GM18858 (cell line): ENCODE measurements around the gene TREH.

ENCODE experiments used
- ATAC-seq: cut with Tn5 transposase; IDR thresholded peaks from one replicate; pipeline ENCODE4 v1.9.1; 2021; ENCODE audit not compliant: unreplicated experiment

Gene TREH

GRCh38 chr11:118648291-118648690 lies 31.2 kb downstream of the TREH start:
- no peak for ATAC-seq

DNA sequence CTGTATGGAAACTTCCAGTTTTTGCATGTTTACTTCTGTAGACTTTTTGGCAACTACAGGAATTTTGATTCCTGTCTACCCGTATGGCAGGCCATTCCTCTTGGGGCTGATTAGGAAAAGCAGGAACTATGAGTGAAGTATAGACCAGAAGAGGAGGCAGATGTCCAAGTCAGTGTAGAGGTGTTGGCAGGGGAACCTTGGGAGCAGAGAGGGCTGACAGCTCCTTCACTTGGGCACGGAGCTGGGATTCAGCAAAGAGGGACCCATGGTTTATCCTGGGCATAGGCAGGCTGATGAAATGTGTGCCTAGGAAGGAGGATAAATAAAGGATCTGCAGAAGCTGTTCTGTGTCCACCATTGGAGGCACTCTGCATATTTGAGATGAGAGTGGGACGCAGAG lies 33.1 kb downstream of the TREH start:
- no peak for ATAC-seq

- no peak for ATAC-seq
These were observed 34.3 kb downstream of the TREH start for GRCh38 chr11:118645066-118645715.

DNA sequence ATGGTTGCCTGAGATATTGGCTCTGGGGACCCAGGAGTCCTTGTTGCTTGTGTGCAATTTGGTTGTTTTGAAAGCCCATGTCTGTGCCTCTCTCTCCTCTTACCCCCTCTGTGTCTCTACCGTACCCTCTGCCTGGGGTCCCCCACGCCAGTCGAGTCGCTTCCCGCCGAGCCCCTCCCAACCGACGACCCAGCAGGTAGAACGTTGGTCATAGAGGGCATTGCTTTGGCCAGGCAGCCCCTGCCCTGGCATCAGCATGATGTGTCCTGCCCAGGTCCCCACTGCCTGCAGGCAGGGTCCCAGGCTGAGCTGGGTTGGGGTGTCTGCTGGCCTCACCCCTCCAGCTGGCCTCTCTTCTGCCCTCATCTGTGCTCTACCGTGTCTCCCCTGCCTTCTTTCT lies 35.0 kb downstream of the TREH start:
- no peak for ATAC-seq

DNA sequence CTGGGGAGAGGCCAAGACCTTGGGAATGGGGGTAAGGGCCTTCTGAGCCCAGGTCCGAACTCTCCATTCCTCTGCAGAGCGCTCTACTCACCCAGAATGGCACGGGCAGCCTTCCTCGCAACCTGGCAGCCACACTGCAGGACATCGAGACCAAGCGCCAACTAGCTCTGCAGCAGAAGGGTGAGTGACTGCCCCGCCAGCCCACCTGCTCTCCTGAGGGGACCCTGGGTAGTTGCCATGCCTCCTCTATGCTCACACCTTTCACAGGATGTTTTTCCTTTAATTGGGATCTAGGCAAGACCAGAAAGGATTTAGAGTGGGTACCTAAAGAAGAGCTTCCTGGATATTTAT lies 35.5 kb downstream of the TREH start:
- ATAC-seq, result no peak

- ATAC-seq, result no peak
These were observed 36.1 kb downstream of the TREH start for GRCh38 chr11:118643142-118643994.

DNA sequence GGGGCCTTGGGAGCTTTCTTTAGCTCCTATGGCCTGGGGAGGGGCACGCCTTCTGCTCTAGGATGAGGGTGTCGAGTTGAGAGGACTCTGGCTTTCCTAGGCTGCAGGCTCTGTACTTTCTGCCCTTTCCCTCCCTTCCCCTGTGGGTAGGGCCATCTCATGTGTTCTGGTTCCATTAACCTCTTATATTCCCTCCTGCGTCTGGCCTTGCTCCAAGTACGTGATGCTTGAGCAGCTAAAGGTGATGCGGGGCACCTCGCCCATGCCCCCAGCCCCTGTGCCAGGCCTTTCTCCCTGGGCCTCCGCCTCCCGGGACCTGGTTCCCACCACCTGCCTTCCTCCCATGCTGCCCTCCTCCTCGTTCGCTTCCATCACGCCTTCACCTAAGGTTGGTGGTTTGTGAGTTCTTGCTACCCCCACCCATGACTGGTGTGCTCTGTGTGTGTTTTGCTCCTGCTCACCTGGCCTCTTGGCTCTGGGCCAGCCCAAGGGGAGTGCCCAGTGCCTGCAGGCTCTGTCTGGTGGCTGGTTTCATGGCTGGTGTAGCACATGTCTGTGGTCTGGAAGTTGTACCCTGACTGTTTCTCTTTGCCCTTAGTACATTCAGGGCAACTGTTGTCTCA lies 37.9 kb downstream of the TREH start:
- ATAC-seq, result no peak

GRCh38 chr11:118640332-118641154 lies 38.9 kb downstream of the TREH start:
- ATAC-seq, result no peak

- no peak for ATAC-seq
These were observed 39.6 kb downstream of the TREH start for GRCh38 chr11:118639899-118640298.

DNA sequence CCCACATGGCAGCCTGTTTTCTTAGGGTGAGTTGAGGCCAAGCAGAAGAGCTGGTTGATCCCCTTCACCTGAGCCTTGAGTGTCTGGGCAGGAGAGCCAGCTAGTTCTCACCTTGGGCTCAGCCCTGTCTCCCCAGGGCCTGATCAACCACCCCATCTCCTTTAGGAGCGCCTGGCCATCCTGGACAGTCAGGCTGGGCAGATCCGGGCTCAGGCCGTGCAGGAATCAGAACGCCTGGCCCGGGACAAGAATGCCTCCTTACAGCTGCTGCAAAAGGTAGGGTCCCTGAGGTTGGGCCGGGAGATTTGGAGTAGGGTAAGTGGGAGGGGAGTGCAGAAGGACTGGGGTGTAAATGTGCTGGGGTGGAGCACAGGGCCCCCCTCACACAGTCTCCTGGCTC lies 40.7 kb downstream of the TREH start:
- no peak for ATAC-seq

DNA sequence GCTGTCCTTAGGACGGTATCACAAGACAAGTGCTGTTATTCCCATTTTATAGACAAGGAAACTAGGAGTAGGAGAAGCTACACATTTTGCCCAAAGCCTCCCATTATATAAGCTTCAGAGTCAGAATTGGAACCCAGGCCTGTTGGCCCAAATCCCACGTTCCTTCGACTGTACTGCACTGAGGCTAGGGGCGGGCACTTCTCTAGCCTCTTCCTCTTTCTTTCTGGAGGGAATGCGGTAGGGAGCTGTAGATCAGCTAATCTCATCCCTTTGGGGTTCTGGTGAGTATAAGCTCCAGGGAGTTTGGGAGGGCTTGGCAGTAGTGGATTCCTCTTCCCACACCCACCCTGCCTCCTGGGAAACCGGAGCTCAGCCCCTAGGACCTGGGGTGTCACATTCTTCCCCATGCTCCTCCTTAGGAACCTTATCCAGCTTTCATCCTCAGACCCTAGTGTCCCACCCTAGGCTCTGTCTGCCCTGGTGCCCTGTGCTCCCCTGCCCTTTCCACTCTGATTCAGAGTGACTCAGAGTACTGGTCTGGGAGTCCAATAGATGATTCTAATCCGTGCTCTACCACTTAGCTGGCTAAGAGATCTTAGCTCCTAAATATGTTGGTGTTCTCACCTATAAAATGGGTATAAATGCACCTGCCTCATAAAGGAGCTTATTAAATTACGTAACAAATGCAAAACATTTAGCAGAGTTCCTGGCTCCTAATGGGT lies 42.7 kb downstream of the TREH start:
- no peak for ATAC-seq

DNA sequence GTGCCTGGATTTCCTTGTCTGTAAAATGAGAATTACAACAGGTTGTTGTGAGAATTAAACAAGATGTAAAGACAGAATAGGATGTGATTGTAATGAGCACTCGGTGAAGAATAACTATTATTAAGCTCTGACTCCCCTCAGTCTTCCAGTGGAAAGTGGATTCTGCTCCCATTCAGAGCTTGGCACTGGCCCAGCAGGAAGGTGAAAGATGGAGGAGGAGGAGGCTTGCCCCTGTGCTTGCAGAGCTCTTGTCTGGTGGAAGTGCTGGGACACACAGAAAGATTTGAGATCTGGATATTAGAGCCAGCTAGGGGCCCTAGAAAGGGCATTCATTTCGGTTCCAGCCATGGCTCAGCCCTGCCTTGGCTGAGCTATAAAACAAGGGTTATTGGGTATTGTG lies 43.8 kb downstream of the TREH start:
- ATAC-seq, result no peak

- ATAC-seq, result no peak
These were observed 44.2 kb downstream of the TREH start for GRCh38 chr11:118635237-118635591.

DNA sequence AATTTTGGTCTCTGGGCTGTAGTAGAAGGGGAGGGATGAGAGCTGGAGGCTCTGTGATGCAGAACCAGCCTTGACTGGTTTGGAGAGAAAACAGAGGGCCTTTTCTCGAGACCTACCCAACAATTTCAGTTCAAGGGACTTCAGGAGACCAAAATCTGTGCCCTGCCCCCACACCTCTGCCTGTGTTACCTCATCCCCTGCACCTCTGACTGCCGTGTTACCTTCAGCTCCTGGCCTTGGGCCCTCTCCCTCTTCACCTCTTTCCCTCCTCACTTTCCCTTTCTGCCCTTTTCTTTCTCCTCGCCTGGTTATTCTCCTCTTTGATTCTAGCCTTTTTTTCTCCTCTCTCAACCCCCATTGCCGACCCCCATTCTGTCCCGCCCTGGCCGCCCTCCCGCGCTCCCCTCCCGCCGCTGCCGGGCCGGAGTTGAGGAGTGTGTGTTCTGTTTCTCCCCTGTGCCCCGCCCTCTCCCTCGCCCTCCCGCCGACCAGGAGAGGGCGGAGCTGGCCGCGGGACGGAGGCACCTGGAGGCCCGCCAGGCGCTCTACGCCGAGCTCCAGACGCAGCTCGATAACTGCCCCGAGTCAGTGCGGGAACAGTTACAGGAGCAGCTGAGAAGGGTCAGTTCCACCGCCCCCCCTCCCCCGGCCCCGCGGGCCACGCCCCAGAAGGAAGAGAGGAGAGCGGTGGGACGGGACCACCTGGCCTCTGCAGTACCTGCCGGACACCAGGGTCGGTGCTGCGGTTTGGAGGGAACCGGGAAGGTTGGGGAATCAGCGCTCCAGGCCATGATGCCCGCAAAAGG lies 44.8 kb downstream of the TREH start:
- no peak for ATAC-seq

GRCh38 chr11:118633979-118634378 lies 45.5 kb downstream of the TREH start:
- no peak for ATAC-seq

- ATAC-seq, result no peak
These were observed 46.1 kb downstream of the TREH start for GRCh38 chr11:118633319-118633690.

DNA sequence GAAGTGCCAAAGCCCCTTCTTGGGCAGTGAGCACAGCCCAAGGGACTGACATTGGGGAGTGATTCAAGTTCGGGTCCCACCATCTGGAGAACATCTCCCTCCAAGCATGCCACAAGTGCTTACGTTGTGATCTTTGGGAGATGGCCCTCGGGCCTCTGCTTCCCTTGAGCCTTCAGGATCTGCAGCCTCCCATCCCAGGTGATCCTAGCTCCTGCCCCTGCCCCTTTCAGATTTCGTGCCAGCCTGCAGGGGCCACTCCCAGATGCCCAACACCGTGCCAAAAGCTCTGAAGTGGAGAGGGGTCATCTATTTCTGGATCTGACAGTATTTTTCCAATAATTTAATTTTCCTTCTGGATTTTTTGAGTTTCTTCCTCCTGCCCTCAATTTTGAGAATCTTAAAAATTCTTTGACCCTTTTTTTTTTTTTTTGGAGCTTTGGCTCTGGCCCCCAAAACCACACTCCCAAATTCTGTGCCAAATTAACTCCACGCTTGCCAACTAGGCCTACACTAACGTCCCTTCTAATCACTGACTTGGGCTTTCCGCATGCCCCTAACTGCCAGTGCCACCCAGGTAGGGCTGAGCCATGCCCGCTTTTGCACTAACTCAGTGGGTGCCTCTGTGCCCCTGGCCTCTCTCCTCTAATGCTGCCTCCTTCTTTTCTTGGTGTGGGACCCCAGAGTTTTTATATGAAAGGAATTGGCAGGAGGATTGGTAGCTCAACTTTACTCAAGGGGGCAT lies 46.7 kb downstream of the TREH start:
- ATAC-seq, result no peak

DNA sequence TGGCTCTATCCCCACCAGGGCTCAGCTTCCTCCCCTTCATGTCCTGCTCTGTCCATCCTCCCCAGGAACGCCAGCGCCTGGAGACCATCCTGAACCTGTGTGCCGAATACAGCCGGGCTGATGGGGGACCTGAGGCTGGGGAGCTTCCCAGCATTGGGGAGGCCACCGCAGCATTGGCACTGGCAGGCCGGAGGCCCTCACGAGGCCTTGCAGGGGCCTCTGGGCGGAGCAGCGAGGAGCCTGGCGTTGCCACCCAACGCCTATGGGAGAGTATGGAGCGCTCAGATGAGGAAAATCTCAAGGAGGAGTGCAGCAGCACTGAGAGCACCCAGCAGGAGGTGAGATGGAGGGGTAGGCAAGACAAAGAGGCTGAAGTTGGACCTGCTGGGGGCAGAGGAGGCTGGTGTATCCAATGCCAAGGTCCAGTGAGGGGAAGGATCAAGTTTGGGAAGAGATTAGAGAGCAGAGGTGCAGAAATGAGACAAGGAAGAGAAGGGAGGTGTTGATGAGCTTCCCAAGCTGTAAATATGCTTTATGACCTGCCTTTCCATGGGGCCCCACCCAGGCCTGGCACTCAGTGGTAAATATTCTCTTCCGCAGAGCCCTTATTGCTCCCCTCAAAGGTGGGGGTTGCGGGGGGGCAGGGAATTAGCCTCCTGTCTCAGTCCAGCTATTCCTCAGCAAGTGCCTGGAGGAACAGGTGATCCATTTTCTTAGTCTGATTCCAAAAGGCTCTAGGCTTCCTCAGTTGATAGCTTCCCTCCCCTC lies 48.1 kb downstream of the TREH start:
- ATAC-seq, result no peak
